ENCODE measurements around the gene CRACDL.

The CRACDL gene

GRCh38 chr2:98796775-98797544 is 139.1 kb downstream of the CRACDL start:
- Histone ChIP-seq H3K4me3 (ENCODE audit: low read length) (no peak overlapping the region), H3K79me2 (ENCODE audit: control insufficient read depth, low read length) (no peaks in the 10 kb centered on the region), H3K9me3 (ENCODE audit: control insufficient read depth, insufficient read depth, low read length) (no peaks in the 10 kb centered on the region), H3K27me3 (ENCODE audit: control insufficient read depth, low read length) (peaks cover 6% of the 10 kb centered on the region; the same call in 1 of the 2 replicates), H4K20me1 (ENCODE audit: control insufficient read depth, insufficient read depth, low read depth, low read length) (no peaks in the 10 kb centered on the region), H3K36me3 (ENCODE audit: control insufficient read depth, low read length) (no peaks in the 10 kb centered on the region), H3K4me1 (ENCODE audit: control insufficient read depth, low read length) (no peaks in the 10 kb centered on the region), H3F3A (ENCODE audit: control insufficient read depth, insufficient read depth) (no peaks in the 10 kb centered on the region), H3K4me2 (ENCODE audit: low read length) (no peak overlapping the region), H3K27ac (ENCODE audit: low read depth, low read length) (no peak overlapping the region), H3K9me2 (replicated peaks; ENCODE audit: control insufficient read depth, low read length) (no peaks in the 10 kb centered on the region)
- TF ChIP-seq EZH2phosphoT487 (IDR thresholded peaks at IDR 0.05; ENCODE audit: borderline replicate concordance, low read length) (no peak), CTCF (IDR thresholded peaks at IDR 0.05; ENCODE audit: low read depth, low read length, poor library complexity, severe bottlenecking) (no peak)

- no peak overlapping the region for H3K4me3 ChIP-seq (ENCODE audit: low read length)
- no peaks in the 10 kb centered on the region for H3K9me2 ChIP-seq (replicated peaks; ENCODE audit: control insufficient read depth, low read length)
- no peak overlapping the region for H3K4me2 ChIP-seq (ENCODE audit: low read length)
- H3K79me2 ChIP-seq (ENCODE audit: control insufficient read depth, low read length) = no peaks in the 10 kb centered on the region
- no peaks in the 10 kb centered on the region for H3F3A ChIP-seq (ENCODE audit: control insufficient read depth, insufficient read depth)
- peaks cover 6% of the 10 kb centered on the region; the same call in 1 of the 2 replicates for H3K27me3 ChIP-seq (ENCODE audit: control insufficient read depth, low read length)
- no peaks in the 10 kb centered on the region for H3K9me3 ChIP-seq (ENCODE audit: control insufficient read depth, insufficient read depth, low read length)
- H3K36me3 ChIP-seq (ENCODE audit: control insufficient read depth, low read length) = no peaks in the 10 kb centered on the region
- no peaks in the 10 kb centered on the region for H3K4me1 ChIP-seq (ENCODE audit: control insufficient read depth, low read length)
- H4K20me1 ChIP-seq (ENCODE audit: control insufficient read depth, insufficient read depth, low read depth, low read length) = no peaks in the 10 kb centered on the region
- H3K27ac ChIP-seq (ENCODE audit: low read depth, low read length) = no peak overlapping the region
- TF ChIP-seq EZH2phosphoT487 (IDR thresholded peaks at IDR 0.05; ENCODE audit: borderline replicate concordance, low read length) (no peak), CTCF (IDR thresholded peaks at IDR 0.05; ENCODE audit: low read depth, low read length, poor library complexity, severe bottlenecking) (no peak)
Measured at GRCh38 chr2:98795891-98796676, 139.9 kb downstream of the CRACDL start.

GRCh38 chr2:98793897-98794830 is 141.9 kb downstream of the CRACDL start:
- H3K36me3 ChIP-seq (ENCODE audit: control insufficient read depth, low read length) = no peaks in the 10 kb centered on the region
- H3K4me1 ChIP-seq (ENCODE audit: control insufficient read depth, low read length) = no peaks in the 10 kb centered on the region
- H3K4me2 ChIP-seq (ENCODE audit: low read length) = no peak overlapping the region
- no peaks in the 10 kb centered on the region for H3K9me2 ChIP-seq (replicated peaks; ENCODE audit: control insufficient read depth, low read length)
- TF ChIP-seq EZH2phosphoT487 (IDR thresholded peaks at IDR 0.05; ENCODE audit: borderline replicate concordance, low read length) (no peak), CTCF (IDR thresholded peaks at IDR 0.05; ENCODE audit: low read depth, low read length, poor library complexity, severe bottlenecking) (no peak)
- H3K4me3 ChIP-seq (ENCODE audit: low read length) = no peak overlapping the region
- no peaks in the 10 kb centered on the region; the same call in 1 of the 2 replicates for H3K27me3 ChIP-seq (ENCODE audit: control insufficient read depth, low read length)
- H3K79me2 ChIP-seq (ENCODE audit: control insufficient read depth, low read length) = no peaks in the 10 kb centered on the region
- no peaks in the 10 kb centered on the region for H4K20me1 ChIP-seq (ENCODE audit: control insufficient read depth, insufficient read depth, low read depth, low read length)
- no peaks in the 10 kb centered on the region for H3F3A ChIP-seq (ENCODE audit: control insufficient read depth, insufficient read depth)
- no peaks in the 10 kb centered on the region for H3K9me3 ChIP-seq (ENCODE audit: control insufficient read depth, insufficient read depth, low read length)
- H3K27ac ChIP-seq (ENCODE audit: low read depth, low read length) = no peak overlapping the region

Measured in DOHH2 (cell line).